Neural progenitor cell (in vitro differentiated cells): ENCODE results near the gene SPSB4.

ENCODE experiments used
- CTCF ChIP-seq: fragments of 200-600 bp; sonication (generic); IDR thresholded peaks from 2 replicates; pipeline ENCODE4 v1.5.1; 2017; ENCODE audit warnings: antibody characterized with exemption, mild to moderate bottlenecking
- EZH2 ChIP-seq: fragments of 200-600 bp; sonication (generic); IDR thresholded peaks from 2 replicates; pipeline ENCODE4 v1.6.1; 2017; ENCODE audit warnings: antibody characterized with exemption, mild to moderate bottlenecking, moderate library complexity
- EZH2phosphoT487 ChIP-seq: fragments of 200-600 bp; sonication (generic); IDR thresholded peaks from 2 replicates; pipeline ENCODE4 v1.6.1; 2017; ENCODE audit warnings: antibody characterized with exemption

DNA sequence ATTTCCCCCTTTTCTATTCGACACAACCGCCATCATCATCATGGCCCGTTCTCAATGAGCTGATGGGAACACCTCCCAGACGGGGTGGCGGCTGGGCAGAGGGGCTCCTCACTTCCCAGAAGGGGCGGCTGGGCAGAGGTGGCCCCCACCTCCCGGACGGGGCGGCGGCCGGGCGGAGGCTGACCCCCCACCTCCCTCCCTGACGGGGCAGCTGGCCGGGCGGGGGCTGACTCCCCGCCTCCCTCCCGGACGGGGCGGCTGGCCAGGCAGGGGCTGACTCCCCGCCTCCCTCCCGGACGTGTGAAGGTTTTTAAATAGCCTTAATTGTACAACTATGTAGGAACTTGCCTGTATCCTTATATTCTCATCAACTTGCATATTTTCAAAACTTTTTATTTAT, 20.9 kb upstream of the SPSB4 start:
- TF ChIP-seq EZH2, result no peak
- no peak for TF ChIP-seq CTCF
- no peak for TF ChIP-seq EZH2phosphoT487
